ENCODE results near the gene MTERF4.

Gene MTERF4

GRCh38 chr2:241070811-241071676, 31.0 kb downstream of the MTERF4 start:
- no peak overlapping the region for H3K4me3 ChIP-seq (ENCODE audit: low read depth, low read length)

DNA sequence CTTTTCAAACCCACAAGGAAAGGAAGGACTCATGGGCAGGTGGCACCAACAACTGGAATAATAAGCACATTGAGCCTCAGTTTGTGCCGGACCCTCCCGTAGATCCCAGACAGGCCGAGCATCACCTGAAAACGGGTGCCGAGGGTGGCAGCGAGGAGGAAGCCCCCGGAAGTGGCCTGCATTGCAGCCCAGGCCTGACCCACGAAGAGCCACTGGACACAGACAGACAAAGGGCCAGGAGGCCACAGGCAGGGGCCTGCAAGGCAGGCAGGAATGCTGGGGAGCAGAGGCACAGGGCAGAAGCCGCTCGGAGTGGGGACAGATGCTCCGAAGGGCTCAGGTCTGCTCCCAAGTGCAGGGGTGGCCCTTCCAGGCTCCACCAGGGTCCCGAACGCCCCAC, 31.7 kb downstream of the MTERF4 start:
- no peak overlapping the region for H3K4me3 ChIP-seq (ENCODE audit: low read depth, low read length)

DNA sequence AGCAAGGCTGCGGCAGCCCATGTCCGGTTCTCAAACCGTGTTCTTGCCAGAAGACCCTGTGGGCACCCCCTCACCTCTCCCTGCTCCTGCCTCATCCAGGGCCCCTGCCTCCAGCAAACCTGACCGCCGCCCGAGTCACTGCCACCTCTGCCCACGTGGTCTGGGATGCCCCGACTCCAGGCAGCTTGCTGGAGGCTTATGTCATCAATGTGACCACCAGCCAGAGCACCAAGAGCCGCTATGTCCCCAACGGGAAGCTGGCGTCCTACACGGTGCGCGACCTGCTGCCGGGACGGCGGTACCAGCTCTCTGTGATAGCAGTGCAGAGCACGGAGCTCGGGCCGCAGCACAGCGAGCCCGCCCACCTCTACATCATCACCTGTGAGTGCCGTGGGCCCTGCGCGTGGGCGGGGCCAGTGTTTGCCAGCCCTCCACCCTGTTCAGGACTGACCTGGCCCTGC, 32.2 kb downstream of the MTERF4 start:
- no peak overlapping the region for H3K4me3 ChIP-seq (ENCODE audit: low read depth, low read length)

DNA sequence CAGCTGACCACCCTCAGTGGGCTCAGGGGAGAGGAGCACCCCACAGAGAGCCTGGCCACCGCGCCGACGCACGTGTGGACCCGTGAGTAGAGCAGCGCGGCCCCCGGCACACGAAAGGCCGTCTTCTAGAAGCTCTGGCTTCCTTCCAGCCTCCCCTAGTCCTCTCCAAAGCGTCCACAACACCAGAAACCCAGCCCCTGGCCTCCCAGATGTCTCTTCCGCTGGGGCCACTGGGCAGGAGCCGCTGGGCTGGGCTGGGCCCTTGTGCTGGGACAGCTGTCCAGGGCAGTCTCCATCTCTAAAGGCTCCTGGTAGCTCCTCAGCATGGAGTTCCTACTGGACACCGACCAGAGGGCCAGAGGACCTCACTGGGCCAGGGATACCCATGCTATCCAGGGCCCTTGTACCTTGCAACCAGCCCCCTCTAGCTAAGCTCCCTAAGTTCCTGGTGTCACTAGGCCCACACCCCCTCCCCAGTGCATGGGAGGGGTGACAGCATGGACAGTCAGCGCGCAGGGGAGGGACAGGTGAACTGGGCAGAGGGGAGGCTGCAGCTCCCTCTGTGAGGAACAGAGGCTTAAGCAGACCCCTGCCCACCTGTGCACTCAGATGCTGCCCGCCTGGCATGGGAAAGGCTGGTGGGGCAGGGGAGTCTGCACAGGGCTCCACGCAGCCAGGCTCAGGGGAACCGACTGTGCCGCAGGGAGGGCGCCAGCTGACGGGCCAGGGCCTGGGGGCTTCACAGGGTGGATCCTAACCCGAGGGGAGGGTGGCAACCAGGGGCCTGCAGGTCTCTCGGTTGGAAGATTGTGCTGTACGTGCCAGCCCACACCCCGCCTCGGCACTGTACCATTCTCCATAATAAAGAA, 32.9 kb downstream of the MTERF4 start:
- H3K4me3 ChIP-seq (ENCODE audit: low read depth, low read length) = no peak overlapping the region

DNA sequence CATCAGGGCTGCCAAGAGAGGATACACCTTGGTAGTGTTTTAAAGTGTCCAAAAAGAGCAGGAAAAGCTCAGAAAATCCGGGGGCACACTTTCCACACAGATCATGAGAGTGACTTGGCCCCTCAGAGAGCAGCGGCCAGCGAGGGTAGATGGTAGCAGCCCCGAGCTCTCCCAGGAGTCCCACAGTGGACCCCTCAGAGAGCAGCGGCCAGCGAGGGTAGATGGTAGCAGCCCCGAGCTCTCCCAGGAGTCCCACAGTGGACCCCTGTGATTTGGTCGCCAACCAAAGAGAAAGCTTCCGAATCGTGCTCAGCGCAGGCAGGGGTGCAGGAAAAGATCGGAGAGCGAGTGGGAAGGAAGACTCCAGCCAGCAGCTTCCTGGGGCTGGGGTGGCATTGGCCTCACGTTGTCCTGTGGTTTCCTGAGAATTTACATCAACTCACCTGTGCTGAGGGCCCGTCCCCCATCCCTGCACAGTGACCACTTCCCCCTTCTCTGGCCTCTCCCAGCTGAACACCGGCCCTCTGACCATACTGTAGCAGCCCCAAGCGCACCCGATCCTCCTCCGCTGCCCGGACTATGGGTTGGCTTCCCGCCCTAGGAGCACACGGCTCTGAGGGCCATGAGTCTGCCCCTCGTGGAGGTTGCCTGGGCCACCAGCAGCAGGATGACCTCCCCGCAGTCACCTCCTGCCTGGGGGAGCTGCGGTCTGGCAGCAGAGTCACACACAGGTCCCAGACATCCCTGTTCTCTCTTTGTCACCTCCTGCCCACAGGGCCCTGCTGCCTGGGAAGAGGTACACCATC, 33.7 kb downstream of the MTERF4 start:
- no peak overlapping the region for H3K4me3 ChIP-seq (ENCODE audit: low read depth, low read length)

DNA sequence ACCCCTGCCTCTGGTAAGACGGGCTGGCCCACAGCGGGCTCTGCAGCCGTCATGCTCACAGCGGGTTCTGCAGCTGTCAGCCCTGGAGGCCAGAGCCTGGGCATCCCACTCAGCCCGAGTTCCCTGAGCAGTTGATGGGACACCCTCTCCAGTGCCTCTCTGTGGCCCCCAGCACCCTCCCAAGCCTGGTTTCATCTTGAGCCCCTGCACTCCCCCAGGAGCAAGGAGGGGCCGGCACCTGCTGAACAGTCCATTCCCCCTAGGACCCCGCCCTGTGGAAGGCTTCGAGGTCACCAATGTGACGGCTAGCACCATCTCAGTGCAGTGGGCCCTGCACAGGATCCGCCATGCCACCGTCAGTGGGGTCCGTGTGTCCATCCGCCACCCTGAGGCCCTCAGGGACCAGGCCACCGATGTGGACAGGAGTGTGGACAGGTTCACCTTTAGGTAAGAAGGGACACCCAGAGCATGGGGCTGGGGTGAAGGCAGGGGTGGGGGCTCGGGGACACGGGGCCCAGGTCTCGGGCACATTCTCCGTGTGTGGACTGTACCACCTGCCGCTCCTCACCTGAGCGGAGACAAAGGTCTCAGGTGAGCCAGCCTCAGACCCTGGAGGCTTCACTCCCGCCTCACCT, 34.5 kb downstream of the MTERF4 start:
- no peak overlapping the region for H3K4me3 ChIP-seq (ENCODE audit: low read depth, low read length)

- H3K4me3 ChIP-seq (ENCODE audit: low read depth, low read length) = no peak overlapping the region
Observed at GRCh38 chr2:241066893-241067341, 35.2 kb downstream of the MTERF4 start.

DNA sequence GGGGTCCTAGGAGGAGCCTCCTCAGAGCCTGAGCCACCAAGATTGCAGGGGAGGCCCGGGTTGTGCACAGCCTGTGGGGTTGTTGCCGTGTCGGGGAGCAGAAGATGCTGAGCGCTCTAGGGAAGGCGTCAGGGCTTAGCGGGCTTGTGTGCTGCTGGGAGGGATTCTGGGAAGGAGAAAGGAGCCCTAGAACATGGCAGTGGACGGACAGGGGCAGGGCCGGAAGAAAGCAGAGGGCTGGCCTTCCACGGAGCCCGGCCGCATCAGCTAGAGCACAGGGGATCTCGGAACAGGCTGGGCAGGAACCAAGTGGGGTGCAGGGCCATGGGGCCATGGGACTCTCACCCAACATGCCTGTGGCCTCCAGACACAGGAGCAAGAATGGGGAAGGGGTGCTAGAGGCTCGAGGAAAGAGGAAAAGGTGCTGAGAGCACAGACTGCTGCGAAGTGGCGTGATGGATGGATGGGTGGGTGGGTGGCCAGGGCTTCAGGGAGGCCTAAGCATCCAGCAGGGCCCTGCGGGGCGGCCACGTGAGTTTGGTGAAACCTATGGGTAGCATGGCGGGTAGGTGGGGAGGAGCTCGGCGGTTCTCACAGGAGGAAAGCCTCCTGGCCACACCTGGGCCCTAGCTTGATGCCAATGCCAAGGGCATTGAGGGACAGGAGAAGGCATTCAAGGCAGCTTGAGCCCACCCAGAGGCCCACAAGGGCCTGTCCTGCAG, 35.8 kb downstream of the MTERF4 start:
- no peak overlapping the region for H3K4me3 ChIP-seq (ENCODE audit: low read depth, low read length)

DNA sequence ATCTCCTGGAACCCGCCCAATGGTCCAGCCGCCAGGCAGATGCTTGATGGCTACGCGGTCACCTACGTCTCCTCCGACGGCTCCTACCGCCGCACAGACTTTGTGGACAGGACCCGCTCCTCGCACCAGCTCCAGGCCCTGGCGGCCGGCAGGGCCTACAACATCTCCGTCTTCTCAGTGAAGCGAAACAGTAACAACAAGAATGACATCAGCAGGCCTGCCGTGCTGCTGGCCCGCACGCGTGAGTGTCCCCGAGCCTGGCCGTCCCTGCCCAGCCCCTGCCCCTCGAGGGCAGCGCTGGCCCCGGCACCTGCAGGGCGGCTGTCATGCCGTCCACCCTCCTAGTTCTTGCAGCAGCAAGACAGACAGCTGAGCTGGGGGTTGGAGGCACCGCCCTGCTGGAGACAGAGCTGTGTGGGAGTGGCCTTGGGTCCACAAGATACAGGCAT, 36.7 kb downstream of the MTERF4 start:
- H3K4me3 ChIP-seq (ENCODE audit: low read depth, low read length) = no peak overlapping the region

GRCh38 chr2:241064802-241065354, 37.2 kb downstream of the MTERF4 start:
- H3K4me3 ChIP-seq (ENCODE audit: low read depth, low read length) = no peak overlapping the region

GRCh38 chr2:241064008-241064801, 37.9 kb downstream of the MTERF4 start:
- H3K4me3 ChIP-seq (ENCODE audit: low read depth, low read length) = no peak overlapping the region

- H3K4me3 ChIP-seq (ENCODE audit: low read depth, low read length) = no peak overlapping the region
Observed at GRCh38 chr2:241063587-241063986, 38.5 kb downstream of the MTERF4 start.

GRCh38 chr2:241063093-241063551, 39.0 kb downstream of the MTERF4 start:
- H3K4me3 ChIP-seq (ENCODE audit: low read depth, low read length) = no peak overlapping the region

DNA sequence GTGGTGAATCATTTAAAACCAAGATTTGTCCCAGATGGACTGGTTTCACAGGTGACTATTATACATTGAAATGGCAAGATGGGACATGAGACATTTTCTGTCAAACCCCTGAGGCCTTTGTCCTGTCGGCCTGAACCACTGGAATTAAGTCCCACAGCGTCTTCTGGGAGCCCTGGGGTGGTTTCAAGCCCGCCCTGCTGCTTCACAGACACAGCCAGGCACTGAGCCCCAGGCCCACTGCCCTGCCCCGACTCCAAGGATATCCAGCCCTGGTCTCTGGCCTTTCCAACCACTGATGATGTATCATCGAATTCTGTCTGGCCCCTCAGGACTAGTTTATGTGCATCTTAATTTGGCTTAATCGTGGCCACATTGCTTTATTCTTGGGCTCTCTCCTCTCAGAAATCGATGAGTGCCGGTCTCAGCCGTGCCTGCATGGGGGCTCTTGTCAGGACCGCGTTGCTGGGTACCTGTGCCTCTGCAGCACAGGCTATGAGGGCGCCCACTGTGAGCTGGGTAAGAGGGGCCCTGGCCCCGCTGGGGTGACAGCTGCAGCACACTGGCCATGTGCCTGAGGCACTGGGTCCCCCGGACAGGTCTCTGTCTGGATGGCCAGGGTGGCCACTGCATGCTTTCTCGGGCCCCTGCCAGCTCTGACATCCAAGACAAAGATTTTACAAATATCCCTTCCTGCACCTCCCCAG, 39.5 kb downstream of the MTERF4 start:
- H3K4me3 ChIP-seq (ENCODE audit: low read depth, low read length) = no peak overlapping the region

- H3K4me3 ChIP-seq (ENCODE audit: low read depth, low read length) = no peak overlapping the region
Observed at GRCh38 chr2:241061275-241061674, 40.8 kb downstream of the MTERF4 start.

- H3K4me3 ChIP-seq (ENCODE audit: low read depth, low read length) = no peak overlapping the region
Observed at GRCh38 chr2:241053576-241054251, 48.4 kb downstream of the MTERF4 start.

- H3K4me3 ChIP-seq (ENCODE audit: low read depth, low read length) = no peak overlapping the region
Observed at GRCh38 chr2:241052677-241053360, 49.3 kb downstream of the MTERF4 start.
